IMR-90 (cell line): ENCODE results near the gene DBH. TPM values are rescaled to one million over a fixed set of nuclear protein-coding genes. Genes with fewer than 3 reads are reported as not detected.

Experiments used
- ATAC-seq: fragments of 200-7000 bp; cut with Tn5 transposase; 2 replicates; pipeline ENCODE4 v1.9.1; 2020; ENCODE audit warnings: low read depth, mild to moderate bottlenecking, moderate library complexity
- BruUV-seq: library from RNA; stranded (reverse); fragments of 400-500 nt; replicated peaks from 2 replicates; lab custom pipeline; 2021; lab: Mats Ljungman, UMichigan
- CTCF ChIA-PET: fragments of 300-600 bp; formaldehyde crosslinking; extraction: SDS; loops from one replicate; lab custom pipeline; 2021; ENCODE audit warnings: antibody characterized with exemption; lab: Yijun Ruan, JAX
- POLR2A ChIA-PET: fragments of 300-600 bp; sonication (Branson Sonifier 250); formaldehyde crosslinking; loops from one replicate; lab custom pipeline; 2022; ENCODE audit warnings: antibody characterized with exemption; ENCODE audit not compliant: unreplicated experiment; lab: Charles Lee
- DNase-seq: peaks from one replicate; pipeline ENCODE4 v3.0.0; 2013
- H2AFZ ChIP-seq: replicated peaks from 2 replicates; pipeline ENCODE3; 2013; ENCODE audit warnings: low read length, mild to moderate bottlenecking; ENCODE audit not compliant: poor library complexity
- H2AK5ac ChIP-seq: 2 replicates; pipeline ENCODE4 v1.6.1; 2013; ENCODE audit warnings: low read depth, low read length, inconsistent platforms
- H2AK9ac ChIP-seq: replicated peaks from 2 replicates; pipeline ENCODE3; 2013; ENCODE audit warnings: mild to moderate bottlenecking, low read depth, low read length, moderate library complexity; ENCODE audit not compliant: poor library complexity
- H2BK120ac ChIP-seq: 2 replicates; pipeline ENCODE4 v1.6.1; 2013; ENCODE audit warnings: low read depth, low read length, inconsistent platforms
- H2BK15ac ChIP-seq: 3 replicates; pipeline ENCODE4 v1.6.1; 2013; ENCODE audit warnings: low read depth, low read length, inconsistent platforms
- H2BK20ac ChIP-seq: 2 replicates; pipeline ENCODE4 v1.6.1; 2013; ENCODE audit warnings: low read depth, mild to moderate bottlenecking, inconsistent platforms, low read length, moderate library complexity
- H2BK5ac ChIP-seq: 2 replicates; pipeline ENCODE4 v1.6.1; 2013; ENCODE audit warnings: mild to moderate bottlenecking, low read depth, low read length, inconsistent platforms; ENCODE audit not compliant: poor library complexity, severe bottlenecking
- H3K14ac ChIP-seq: replicated peaks from 2 replicates; pipeline ENCODE4 v1.6.1; 2013; ENCODE audit warnings: low read depth, low read length, inconsistent platforms
- H3K18ac ChIP-seq: 2 replicates; pipeline ENCODE4 v1.6.1; 2013; ENCODE audit warnings: low read depth, low read length, control low read depth
- H3K23ac ChIP-seq: 2 replicates; pipeline ENCODE4 v1.6.1; 2013; ENCODE audit warnings: low read depth, low read length, inconsistent platforms
- H3K27ac ChIP-seq: 2 replicates; pipeline ENCODE4 v1.5.1; 2013; ENCODE audit warnings: mild to moderate bottlenecking, control low read depth, low read length; ENCODE audit not compliant: insufficient read depth
- H3K27me3 ChIP-seq: 2 replicates; pipeline ENCODE4 v1.6.1; 2013; ENCODE audit warnings: low read length; ENCODE audit not compliant: control insufficient read depth, insufficient read depth
- H3K36me3 ChIP-seq: 2 replicates; pipeline ENCODE4 v1.6.1; 2013; ENCODE audit warnings: low read length, mixed read lengths; ENCODE audit not compliant: control insufficient read depth, insufficient read depth
- H3K4ac ChIP-seq: 2 replicates; pipeline ENCODE4 v1.6.1; 2013; ENCODE audit warnings: low read depth, low read length, inconsistent platforms
- H3K4me1 ChIP-seq: 2 replicates; pipeline ENCODE4 v1.6.1; 2013; ENCODE audit warnings: low read length, mixed read lengths; ENCODE audit not compliant: control insufficient read depth, insufficient read depth
- H3K4me2 ChIP-seq: 2 replicates; pipeline ENCODE4 v1.6.1; 2013; ENCODE audit warnings: low read depth, mild to moderate bottlenecking, control low read depth, low read length, moderate library complexity
- H3K4me3 ChIP-seq: 2 replicates; pipeline ENCODE4 v1.5.1; 2013; ENCODE audit warnings: low read depth, mild to moderate bottlenecking, control low read depth, low read length, moderate library complexity; ENCODE audit not compliant: insufficient read depth
- H3K56ac ChIP-seq: 2 replicates; pipeline ENCODE4 v1.6.1; 2013; ENCODE audit warnings: low read length, inconsistent platforms; ENCODE audit not compliant: insufficient read depth; ENCODE audit errors: extremely low read depth
- H3K79me1 ChIP-seq, 2 experiments: 2 replicates each; pipeline ENCODE4 v1.6.1; 2013; ENCODE audit warnings: low read length in 2 of 2, inconsistent platforms in 1 of 2, low read depth in 1 of 2
- H3K9ac ChIP-seq: 2 replicates; pipeline ENCODE4 v1.6.1; 2013; ENCODE audit warnings: low read depth, low read length, control low read depth
- H3K9me1 ChIP-seq: 2 replicates; pipeline ENCODE4 v1.6.1; 2013; ENCODE audit warnings: low read length, inconsistent platforms; ENCODE audit not compliant: insufficient read depth
- H3K9me3 ChIP-seq: 2 replicates; pipeline ENCODE4 v1.6.1; 2013; ENCODE audit warnings: low read length; ENCODE audit not compliant: control insufficient read depth, insufficient read depth
- H4K20me1 ChIP-seq: 2 replicates; pipeline ENCODE4 v1.6.1; 2013; ENCODE audit warnings: low read length, inconsistent platforms; ENCODE audit not compliant: insufficient read depth
- H4K5ac ChIP-seq: 2 replicates; pipeline ENCODE4 v1.6.1; 2013; ENCODE audit warnings: mild to moderate bottlenecking, low read depth, low read length, control low read depth
- H4K8ac ChIP-seq, 2 experiments: 2 replicates each; pipeline ENCODE4 v1.6.1; 2013; ENCODE audit warnings: low read depth in 2 of 2, low read length in 2 of 2, control low read depth in 1 of 2, inconsistent platforms in 1 of 2
- H4K91ac ChIP-seq: 2 replicates; pipeline ENCODE4 v1.6.1; 2013; ENCODE audit warnings: low read depth, low read length, inconsistent platforms; ENCODE audit not compliant: insufficient read depth
- MXI1 ChIP-seq: IDR thresholded peaks from 2 replicates; pipeline ENCODE4 v1.6.1; 2012; ENCODE audit warnings: low read depth, mild to moderate bottlenecking, low read length, moderate library complexity, borderline replicate concordance
- POLR2A ChIP-seq: IDR thresholded peaks from 2 replicates; pipeline ENCODE4 v1.6.1; 2012; ENCODE audit warnings: mild to moderate bottlenecking, low read depth, low read length
- RCOR1 ChIP-seq: IDR thresholded peaks from 2 replicates; pipeline ENCODE4 v1.6.1; 2012; ENCODE audit warnings: mild to moderate bottlenecking, low read length, improper control_type of control experiment; ENCODE audit not compliant: insufficient replicate concordance
- WGBS, 2 experiments: methylation state at CpG; one replicate each; pipeline versions ENCODE4 v1.1.5 to v1.1.7; 2013; ENCODE audit warnings: missing lambda C conversion rate in 2 of 2; ENCODE audit not compliant: insufficient read length in 1 of 2; ENCODE audit errors: extremely low coverage in 2 of 2; 5-methylcytosine and 5-hydroxymethylcytosine counted together
- dilution Hi-C: fragments of 300-500 bp; cut with HindIII; formaldehyde crosslinking; loops from one replicate; pipeline ENCODE4 v1.14.3; 2018; ENCODE audit warnings: low sequenced_read_pairs; ENCODE audit not compliant: unreplicated experiment
- in situ Hi-C: fragments of 300-500 bp; cut with MboI; formaldehyde crosslinking; loops from 3 replicates; pipeline ENCODE4 v1.14.3; 2019; ENCODE audit warnings: low sequenced_read_pairs, inconsistent platforms, mixed read lengths
- intact Hi-C: fragments of 100-400 bp; cut with micrococcal nuclease; formaldehyde crosslinking; loops from 2 replicates; pipeline ENCODE4 v1.10.0; 2022
- polyA plus RNA-seq, 3 experiments: library from polyadenylated mRNA; depleted of rRNA; stranded (reverse); fragments of >200 nt; gene quantifications; 2 replicates each; pipeline ENCODE4 v1.2.3, GENCODE V29; 2012; ENCODE audit warnings: low replicate concordance in 1 of 3
- total RNA-seq: library from RNA; depleted of rRNA; stranded (reverse); fragments of >200 nt; gene quantifications from 2 replicates; pipeline ENCODE4 v1.2.3, GENCODE V29; 2012

Gene DBH
- total and polyA plus RNA-seq, 2 of the 4 experiments (the other 2 are of a cell fraction) = not detected

DNA sequence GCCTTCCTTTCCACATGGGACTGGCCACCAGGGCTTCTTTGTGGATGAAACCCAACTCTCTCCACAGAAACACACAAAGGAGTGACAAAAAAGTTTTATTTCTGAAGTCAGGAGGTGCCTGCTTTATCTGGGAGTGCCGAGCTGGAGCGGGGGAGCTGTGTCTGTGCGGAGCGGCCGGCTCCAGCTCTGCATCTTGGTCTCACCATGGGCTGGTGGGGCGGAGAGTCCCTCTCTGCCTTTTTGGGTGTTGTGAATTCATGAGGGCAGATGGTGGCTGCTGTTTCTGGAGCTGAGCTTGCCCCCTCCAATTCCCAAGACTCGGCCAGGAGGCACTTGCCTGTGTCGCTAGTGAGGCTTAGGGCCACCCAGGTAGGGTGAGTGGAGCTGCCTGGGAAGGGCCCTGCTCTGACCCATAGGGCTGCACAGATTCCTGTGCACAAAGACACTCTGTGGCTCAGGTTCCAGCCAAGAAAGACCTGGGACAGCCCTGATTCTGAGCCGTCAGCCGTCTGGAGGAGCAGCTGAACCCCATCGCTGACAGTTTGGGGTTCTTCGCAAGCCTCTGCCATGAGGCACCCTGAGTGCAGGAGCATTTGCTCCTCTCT, 1.4 kb downstream of the DBH start:
- H3K9me1 ChIP-seq = no peaks in the 10 kb centered on the region
- 52% methylated on average over 3 of the region's 12 CpGs; no CpG with 5 or more reads in 1 of the 2 experiments for WGBS, 2 experiments
- no peak overlapping the region for H4K8ac ChIP-seq
- no peak overlapping the region for H3K23ac ChIP-seq
- no peaks in the 10 kb centered on the region for H3K79me1 ChIP-seq
- no peak overlapping the region for H2BK120ac ChIP-seq
- in situ Hi-C loops = no loop called here
- no peaks in the 10 kb centered on the region for H4K20me1 ChIP-seq
- H4K91ac ChIP-seq = no peak overlapping the region
- no peak overlapping the region for H2BK5ac ChIP-seq
- no peak overlapping the region for H3K27ac ChIP-seq
- H4K5ac ChIP-seq = no peak overlapping the region
- BruUV-seq = no TSS peak
- no peaks in the 10 kb centered on the region for H3K36me3 ChIP-seq
- DNase-seq (no peak), ATAC-seq (no peak)
- POLR2A ChIA-PET = no interaction called here
- H2BK20ac ChIP-seq = no peak overlapping the region
- H3K4me1 ChIP-seq = no peaks in the 10 kb centered on the region
- intact Hi-C loops = no loop called here
- H2AK5ac ChIP-seq = no peak overlapping the region
- CTCF ChIA-PET = no interaction called here
- H2BK15ac ChIP-seq = no peak overlapping the region
- H3K4me2 ChIP-seq = no peak overlapping the region
- dilution Hi-C loops = no loop called here
- no peak overlapping the region for H3K56ac ChIP-seq
- no peak overlapping the region for H3K14ac ChIP-seq
- no peak overlapping the region for H3K4ac ChIP-seq
- H2AFZ ChIP-seq = no peak overlapping the region
- H3K9ac ChIP-seq = no peak overlapping the region
- no peaks in the 10 kb centered on the region for H3K9me3 ChIP-seq
- no peak overlapping the region for H3K4me3 ChIP-seq
- no peak overlapping the region for H2AK9ac ChIP-seq
- TF ChIP-seq RCOR1 = no peak
- no peak for TF ChIP-seq MXI1
- no peak for TF ChIP-seq POLR2A
- H3K18ac ChIP-seq = no peak overlapping the region
- H3K27me3 ChIP-seq = peaks cover 70% of the 10 kb centered on the region
